Endometrial microvascular endothelial cells (primary cell): ENCODE measurements around the gene HIRIP3. TPM values are rescaled to one million over a fixed set of nuclear protein-coding genes. Genes with fewer than 3 reads are reported as not detected.

Source experiments
- in situ Hi-C: cut with HindIII; loops from 2 replicates; pipeline ENCODE4 v1.10.0; 2017; ENCODE audit warnings: low sequenced_read_pairs, low pct_unique_long_range_greater_than_20kb; ENCODE audit errors: inconsistent ontology term
- total RNA-seq: library from RNA; depleted of rRNA; stranded (reverse); fragments of >200 nt; gene quantifications from one replicate; pipeline ENCODE4 v1.2.3, GENCODE V29; 2015; ENCODE audit errors: inconsistent ontology term

HIRIP3 gene
- total RNA-seq, 1 donor from 2014 or later = 9.7 TPM

DNA sequence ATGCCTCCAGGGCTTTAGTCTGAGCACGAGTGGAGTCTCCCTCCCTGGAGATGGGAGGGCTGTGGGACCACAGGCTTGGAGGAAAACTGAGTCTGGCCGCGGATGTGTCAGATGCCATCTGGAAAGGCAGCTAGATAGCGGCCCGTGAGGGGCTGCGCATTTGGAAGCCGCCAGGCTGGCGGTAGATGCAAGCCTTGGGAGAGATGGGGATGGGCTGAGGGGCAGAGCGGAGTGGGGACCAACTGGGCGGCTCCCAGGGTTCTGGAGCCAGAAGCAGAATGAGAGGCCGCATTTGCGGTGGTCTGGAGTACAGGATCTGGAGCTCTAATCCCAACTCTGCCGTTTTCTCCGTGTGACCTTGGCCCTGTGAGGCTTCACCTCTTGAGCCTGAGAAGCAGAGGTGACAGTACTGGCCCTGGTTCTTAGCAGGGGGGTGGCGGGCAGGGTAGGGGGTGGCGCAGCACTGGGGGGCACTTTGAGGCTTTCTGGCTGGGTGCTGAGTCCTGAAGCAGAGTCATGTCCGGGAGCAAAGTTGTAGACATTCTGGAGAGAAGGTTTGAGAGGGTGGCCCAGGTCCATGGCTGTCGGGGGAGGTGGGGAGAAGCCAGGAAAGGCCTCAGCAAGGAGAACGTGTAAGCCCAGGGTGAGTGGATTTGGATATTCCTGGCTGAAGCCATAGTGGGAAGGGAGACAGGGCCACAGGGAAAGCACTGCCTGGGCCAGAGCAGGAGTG, 7.4 kb upstream of the HIRIP3 start:
- in situ Hi-C loops = no loop called here

DNA sequence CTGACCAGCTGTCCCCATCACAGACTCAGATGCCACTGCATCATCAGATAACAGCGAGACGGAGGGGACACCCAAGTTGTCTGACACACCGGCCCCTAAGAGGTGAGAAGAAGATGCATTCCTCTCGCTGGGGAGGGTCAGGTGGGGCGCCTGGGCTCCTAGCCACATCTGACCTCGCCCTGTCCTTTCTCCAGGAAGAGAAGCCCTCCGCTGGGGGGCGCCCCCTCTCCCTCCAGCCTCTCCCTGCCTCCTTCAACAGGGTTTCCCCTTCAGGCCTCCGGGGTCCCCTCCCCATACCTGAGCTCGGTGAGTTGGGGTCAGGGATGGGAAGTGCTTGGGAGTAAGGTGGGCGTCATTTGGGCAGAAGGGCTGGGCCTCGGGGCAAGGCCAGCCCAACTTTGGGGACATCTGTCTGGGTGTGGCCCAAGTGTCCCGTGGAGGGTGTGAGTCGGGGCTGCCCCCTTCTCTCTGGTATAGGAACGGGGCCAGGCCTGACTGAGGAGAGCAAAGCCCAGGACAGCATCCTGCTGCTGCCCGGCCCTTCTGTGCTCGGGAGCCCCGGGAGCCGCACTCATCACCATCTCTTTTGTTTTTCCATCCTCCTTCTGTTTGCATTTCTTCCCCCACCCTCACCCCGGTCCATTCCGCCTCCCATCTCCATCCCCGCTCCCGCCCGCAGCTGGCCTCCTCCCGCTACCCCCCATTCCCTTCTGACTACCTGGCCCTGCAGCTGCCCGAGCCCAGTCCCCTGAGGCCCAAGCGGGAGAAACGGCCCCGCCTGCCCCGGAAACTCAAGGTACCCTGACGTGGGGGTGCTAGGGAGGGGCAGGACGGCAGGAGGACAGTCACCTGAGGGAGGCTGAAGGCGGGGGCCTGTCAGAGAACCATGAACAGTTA, 5.6 kb upstream of the HIRIP3 start:
- in situ Hi-C loops = no loop called here

DNA sequence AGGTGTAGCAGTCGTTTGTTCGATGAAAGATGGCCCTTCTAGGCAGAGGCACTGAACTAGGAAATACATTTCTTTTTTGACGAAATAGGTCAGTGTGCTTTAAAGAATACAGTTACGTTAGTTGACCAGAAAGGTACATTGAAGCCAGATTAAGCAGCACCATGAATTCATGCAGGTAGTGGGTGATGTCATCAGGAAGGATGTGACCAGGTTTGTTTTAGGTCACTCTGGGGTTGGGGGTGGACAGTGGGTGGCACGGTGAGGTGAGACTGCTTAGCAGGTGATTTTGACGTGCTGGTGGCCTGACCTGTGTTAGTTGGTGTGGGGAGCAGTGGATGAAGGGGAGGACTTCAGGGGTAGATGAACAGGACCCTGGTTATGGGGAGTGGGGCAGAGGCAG, 4.2 kb upstream of the HIRIP3 start:
- in situ Hi-C loops = no loop called here

DNA sequence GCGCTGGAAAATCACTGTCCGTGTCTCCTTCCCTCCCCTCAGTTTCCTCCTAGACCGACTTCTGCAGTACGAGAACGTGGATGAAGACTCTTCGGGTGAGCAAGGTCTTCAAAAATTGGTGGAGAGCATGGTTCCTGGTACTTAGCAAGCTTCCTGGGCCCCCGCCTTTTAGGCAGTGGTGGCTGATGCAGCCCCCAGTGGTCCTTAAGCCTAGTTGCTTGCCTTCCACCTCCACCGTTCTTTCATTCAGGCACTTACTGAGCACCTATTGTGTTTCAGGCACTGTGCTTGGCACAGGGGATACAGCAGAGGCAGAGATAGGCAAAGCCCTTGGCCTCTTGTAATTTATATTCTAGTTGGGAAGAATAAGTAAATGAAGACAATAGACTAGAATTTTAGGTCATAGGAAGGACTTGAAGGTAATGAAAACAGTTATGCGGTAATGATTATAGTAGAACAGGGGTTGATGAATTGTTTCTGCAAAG, 1.4 kb upstream of the HIRIP3 start:
- in situ Hi-C loops = no loop called here

DNA sequence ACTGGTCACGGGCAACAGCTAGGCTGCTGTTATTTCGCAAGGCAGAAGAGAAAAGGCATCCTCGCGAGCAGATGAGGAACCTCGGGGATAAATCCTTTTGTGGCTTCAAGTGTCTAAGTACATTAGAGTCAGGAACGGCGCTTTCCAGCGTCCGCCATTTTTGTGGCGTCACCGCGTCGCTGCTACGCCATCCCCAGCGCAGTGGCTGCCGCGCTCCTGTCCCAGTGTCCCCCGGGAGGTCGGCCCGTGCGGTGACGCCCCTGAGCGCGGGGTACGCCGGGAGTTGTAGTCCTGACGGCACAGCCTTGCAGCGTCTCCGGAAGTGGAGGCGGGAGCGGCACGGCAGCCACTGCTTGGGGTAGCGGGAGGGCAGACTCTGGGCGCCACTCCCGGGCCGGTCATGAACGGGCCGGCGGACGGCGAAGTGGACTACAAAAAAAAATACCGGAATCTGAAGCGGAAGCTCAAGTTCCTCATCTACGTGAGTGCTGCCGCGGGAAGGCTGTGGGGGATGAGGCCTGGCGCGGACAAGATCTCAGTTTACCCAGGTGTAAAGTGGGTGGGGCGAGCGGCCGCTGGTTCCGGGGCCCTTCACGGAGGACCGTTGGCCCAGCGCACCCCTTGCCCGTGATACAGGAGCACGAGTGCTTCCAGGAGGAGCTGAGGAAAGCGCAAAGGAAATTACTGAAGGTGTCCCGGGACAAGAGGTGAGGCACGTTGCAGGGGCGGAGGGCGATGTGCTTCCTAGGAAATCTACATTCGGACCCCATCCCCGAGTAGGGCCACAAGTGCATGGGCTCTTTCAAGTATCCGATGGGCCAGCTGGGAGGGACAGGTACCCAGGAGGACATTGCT, 721 bp upstream of the HIRIP3 start, which contains the start of gene INO80E:
Gene INO80E (plus strand): TSS at position 331 of the 855 bp plus-strand sequence. CDS start 70 bp downstream, at position 401.
- in situ Hi-C loops = no loop called here

DNA sequence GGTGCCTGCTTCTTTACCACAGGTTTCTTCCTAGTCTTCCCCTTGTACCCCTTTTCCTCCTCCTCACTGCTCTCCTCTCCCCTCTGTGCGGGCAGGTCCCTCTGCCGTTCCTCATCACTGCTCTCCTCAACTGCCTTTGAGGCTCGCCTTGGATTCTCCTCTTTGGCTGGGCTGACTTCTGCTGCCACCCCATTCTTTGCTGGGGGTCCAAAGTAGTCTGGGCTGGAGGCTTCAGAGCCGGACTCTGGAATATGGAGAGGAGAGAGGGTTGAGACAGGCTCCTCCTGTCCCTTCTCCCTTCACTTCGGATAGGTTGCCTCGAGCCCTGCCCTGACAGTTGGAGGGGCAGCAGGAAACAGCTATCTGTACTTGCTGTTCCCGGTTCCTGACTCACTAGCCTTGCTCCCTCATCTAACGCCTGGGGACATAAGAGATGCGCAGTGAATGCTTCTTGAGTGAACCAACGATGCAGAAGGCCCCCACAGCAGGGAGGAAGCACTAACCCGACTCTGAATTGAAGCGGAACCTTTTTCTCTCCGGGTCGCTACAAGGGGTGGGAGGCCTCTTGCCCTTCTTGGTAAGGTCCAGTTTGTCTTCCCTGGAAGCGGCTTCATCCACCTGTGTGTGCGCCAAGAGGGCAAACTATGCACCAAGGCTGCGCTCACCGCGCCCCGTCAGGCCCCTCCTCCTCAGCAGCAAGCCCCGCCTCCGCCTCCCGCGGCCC, 655 bp downstream of the HIRIP3 start:
- in situ Hi-C loops = no loop called here

DNA sequence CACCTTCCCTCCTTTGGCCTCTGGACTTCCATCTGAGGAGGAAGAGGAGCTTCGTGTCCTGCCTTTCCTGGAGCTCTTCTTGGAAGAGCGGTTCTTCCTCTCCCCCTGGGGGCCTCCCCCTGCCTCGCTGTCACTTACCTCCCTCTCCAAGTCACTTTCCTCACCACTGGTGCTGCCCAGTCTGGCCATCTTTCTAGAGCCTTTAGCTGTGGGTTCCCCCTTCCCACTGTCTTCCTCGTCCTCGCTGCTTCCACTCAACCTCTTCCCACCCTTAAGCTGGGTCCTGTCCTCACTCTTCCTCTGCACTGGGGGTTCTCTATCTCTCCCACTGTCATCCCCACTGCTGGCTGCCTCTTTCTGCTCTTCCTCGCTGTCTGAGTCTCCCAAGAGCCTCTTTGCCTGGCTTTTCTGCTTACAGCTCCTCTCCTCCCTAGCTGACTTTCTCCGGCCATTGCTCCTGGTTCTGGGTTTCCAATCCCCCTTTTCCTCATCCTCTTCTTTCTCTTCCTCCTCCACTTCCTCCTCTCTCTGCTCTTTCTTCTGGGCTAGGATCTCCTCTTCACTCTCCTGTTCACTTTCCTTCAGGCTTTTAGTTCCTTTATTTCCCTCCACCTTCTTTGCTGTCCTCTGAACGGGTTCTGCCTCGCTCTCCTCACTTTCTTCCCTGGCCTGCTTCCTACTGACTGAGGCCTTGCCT, 1.4 kb downstream of the HIRIP3 start:
- in situ Hi-C loops = no loop called here

DNA sequence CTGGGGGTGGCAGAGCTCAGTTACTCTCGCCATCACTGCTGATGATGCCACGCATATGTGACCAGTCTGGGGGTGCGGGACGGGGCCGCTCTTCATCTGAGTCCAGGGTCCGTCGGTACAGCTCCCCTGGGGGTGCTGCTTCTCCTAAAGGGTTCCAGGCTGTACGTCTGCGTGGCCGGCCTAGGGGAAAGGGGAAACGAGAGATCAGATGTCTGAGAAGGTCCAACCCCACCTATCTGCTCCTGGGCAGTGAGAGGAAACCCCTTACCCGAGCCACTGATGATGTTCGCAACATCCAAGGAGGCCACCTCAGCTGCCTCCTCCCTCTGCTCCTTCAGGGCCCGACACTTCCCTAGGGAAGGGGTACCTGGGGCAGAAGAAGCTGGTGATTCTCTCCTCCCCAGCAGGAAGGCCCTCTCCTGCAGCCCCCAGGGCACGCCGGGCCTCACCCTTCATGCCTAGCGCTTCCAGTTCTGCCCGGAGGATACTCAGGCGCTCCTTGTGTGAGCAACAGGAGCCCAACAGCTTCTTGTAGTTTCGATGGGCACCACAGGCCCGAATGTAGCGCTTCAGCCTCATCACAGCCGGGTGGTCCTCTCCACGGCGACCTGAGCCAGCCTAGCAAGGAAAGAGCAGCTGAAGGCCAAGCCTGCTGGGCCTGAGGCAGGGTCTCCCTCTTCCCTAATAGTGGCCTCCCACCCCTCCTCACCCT, 2.1 kb downstream of the HIRIP3 start:
- in situ Hi-C loops = no loop called here

DNA sequence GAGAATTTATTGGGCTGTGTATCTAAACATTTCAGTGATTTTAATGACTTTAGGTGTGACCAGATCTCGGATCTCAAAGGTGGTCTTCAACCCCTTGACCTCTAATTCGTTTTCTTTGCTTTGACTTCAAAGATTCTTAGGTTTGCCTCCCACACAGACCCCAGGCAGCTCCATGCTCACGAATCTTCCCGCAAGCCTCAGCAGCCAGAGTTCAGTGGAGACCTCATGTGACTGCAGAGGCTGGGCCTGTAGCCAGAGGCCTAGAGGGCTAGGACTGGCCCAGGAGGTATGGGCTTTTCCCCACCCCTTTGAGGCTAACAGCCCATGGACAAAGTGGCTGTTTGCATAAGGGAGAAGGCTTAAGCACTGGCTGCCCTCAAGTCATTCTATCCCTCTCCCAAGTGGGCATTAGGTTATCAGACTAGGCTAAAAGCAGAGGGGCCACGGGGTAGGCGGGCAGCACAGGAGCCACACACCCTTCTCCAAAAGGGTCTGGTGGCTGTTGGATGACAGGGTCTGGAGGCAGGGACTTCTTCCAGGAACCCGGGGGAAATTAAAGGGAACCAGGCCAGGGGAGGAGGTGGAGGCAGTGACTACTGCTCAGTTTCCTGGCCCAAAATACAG, 3.0 kb downstream of the HIRIP3 start:
- in situ Hi-C loops = no loop called here

DNA sequence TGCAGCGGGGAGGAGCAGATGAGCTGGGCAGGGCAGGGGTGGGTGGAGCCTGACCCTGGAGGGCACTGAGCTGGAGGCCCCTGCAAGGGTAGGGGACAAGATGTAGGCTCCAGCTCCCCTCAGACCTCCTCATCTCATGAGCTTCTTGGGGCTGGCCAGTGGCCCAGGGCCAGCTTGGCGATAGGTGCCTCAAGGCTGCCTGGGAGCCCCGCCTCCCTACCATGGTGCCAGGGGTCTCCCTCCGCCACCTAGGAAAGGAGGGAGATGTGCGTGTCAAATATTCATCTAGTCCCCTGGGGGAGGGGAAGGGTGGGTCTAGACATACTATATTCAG, 3.9 kb downstream of the HIRIP3 start:
- in situ Hi-C loops = no loop called here

DNA sequence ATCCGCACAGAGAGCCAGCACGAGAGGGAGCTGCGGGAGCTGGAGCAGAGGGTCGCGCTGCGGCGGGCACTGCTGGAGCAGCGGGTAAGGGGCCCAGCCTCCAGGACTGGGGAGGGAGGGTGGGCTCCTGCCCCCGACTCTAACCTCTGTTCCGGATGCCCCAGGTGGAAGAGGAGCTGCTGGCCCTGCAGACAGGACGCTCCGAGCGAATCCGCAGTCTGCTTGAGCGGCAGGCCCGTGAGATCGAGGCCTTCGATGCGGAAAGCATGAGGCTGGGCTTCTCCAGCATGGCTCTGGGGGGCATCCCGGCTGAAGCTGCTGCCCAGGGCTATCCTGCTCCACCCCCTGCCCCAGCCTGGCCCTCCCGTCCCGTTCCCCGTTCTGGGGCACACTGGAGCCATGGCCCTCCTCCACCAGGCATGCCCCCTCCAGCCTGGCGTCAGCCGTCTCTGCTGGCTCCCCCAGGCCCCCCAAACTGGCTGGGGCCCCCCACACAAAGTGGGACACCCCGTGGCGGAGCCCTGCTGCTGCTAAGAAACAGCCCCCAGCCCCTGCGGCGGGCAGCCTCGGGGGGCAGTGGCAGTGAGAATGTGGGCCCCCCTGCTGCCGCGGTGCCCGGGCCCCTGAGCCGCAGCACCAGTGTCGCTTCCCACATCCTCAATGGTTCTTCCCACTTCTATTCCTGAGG, 4.4 kb downstream of the HIRIP3 start:
- in situ Hi-C loops = no loop called here

DNA sequence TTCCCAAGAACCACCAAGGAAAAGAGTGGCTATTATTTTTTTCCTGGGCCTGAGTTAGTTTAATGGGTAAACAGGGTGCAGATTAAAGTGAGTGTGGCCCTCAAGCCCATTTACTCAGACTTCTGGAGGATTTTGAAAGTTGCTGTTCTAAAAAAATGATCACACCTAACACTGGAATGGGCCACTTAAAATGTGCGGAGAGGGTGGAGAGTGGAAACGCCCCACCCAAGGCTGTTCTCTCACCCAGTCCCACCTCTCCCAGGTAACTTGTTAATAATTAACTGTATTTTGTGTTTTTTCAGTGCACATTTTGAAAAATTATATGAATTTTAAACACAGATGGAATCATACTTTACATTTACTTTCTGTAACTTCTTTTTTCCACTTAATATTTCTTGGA, 5.4 kb downstream of the HIRIP3 start:
- in situ Hi-C loops = no loop called here

DNA sequence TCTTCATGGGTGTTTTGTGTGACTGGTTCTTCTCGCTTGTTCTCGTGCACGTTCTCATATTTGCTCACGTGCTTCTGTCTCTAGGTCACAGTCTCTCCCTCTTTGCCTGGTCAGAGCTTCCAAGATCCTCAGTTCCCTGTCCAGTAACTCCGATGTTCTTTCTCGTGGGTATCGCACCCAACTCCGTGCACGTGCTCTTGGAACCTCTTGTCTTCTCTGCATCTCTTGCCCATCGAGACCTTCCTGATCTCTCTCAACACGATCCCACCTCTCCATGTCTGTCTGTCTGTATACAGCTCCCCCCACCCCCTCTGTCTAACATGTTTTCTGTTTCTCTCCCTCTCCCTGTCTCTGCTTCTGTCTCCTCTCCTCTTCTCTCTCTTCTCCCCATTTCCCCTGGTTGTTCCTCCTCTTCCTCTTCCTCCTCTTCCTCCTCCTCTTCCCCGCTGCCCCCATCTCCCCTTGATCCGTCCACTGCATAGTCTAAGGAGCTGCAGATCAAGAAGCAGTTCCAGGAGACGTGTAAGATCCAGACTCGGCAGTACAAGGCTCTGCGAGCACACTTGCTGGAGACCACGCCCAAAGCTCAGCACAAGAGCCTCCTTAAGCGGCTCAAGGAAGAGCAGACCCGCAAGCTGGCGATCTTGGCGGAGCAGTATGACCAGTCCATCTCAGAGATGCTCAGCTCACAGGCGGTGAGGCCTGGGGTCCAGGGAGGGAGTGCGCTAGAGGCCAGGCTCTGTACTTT, 6.1 kb downstream of the HIRIP3 start:
- in situ Hi-C loops = no loop called here

DNA sequence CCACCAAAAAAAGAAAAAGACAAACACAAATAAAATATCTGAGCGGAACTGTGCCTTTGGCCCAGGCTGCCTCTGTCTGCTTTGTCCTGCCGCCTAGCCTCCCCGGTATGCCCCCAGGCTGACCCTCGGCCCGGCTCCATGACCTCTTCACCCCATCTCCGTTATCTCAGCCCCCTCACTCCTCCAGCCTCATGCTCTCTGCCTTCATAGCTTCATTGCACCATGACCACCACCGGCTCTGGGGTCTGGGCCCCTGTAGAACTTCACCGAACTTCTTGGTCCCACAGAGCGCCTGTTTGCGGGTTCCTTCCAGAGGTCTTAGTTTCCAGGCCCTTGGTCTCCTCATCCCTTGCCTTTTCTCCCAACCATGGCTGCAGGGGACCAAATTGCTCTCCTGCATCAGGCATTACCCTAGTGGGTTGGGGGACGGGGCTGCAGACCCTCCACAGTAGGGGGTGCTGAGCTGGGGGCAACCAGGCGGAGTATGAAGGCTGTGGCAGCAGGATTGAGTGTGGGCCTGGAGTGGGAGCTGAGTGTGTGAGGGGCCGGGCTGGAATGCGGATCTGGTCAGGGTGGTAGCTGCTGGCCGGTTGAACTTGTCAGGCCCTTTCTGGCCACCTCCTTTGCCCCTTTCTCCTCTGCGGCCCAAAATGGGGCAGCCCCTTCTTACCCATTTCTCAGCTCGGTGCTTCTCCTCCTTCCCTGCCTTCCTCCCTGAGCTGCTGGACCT, 6.9 kb downstream of the HIRIP3 start:
- in situ Hi-C loops = no loop called here

DNA sequence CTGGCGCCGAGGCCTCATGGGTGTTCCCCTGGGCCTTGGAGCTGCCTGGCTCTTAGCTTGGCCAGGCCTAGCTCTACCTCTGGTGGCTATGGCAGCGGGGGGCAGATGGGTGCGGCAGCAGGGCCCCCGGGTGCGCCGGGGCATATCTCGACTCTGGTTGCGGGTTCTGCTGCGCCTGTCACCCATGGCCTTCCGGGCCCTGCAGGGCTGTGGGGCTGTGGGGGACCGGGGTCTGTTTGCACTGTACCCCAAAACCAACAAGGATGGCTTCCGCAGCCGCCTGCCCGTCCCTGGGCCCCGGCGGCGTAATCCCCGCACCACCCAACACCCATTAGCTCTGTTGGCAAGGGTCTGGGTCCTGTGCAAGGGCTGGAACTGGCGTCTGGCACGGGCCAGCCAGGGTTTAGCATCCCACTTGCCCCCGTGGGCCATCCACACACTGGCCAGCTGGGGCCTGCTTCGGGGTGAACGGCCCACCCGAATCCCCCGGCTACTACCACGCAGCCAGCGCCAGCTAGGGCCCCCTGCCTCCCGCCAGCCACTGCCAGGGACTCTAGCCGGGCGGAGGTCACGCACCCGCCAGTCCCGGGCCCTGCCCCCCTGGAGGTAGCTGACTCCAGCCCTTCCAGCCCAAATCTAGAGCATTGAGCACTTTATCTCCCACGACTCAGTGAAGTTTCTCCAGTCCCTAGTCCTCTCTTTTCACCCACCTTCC, 7.9 kb downstream of the HIRIP3 start:
- in situ Hi-C loops = no loop called here
